ENCODE measurements around the gene CTSL.

Gene CTSL

DNA sequence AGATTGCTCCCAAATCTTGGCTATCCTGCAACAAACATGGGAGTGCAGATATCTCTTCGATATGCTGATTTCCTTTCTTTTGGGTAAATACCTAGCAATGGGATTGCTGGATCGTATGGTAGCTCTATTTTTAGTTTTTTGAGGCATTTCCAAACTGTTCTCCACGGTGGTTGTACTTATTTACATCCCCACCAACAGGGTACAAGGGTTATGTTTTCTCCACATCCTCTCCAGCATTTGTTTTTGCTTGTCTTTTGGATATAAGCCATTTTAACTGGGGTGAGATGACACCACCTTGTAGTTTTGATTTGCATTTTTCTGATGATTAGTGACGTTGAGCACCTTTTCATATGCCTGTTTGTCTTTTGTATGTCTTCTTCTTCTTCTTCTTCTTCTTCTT is 20.3 kb downstream of the CTSL start:
- TF ChIP-seq CTCF (IDR thresholded peaks at IDR 0.05; ENCODE audit: unreplicated experiment in 3 of 3): no peak
- Mint-ChIP-seq H3K4me3 (no peak overlapping the region), H3K27ac (no peak overlapping the region), H3K4me1 (peaks cover 9% of the 10 kb centered on the region), H3K9me3 (peaks cover 8% of the 10 kb centered on the region), H3K27me3 (ENCODE audit: low read depth) (peaks cover 3% of the 10 kb centered on the region), H3K36me3 (ENCODE audit: low read depth) (no peaks in the 10 kb centered on the region)

DNA sequence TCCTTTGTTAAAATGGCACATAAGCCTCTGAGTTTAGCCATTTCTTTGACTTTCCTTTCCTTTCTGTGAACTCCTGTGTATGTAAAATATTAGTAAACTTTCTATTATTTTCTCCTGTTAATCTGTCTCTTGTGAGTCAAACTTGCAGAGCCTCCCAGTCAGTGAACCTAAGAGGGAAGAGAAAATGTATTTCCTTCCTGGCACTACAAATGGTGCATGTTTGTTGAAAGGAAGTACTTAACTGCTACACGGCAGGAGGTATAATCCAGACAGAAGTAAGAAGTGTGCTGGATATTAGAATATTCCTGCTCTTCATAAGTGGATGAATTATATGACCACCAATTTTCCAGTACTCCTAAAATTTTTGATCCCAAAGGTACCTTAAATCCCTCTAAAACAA is 23.0 kb downstream of the CTSL start:
- Mint-ChIP-seq H3K4me3 (no peak overlapping the region), H3K36me3 (ENCODE audit: low read depth) (no peaks in the 10 kb centered on the region), H3K9me3 (peaks cover 9% of the 10 kb centered on the region), H3K27ac (peak overlapping the region in 1 of 3 experiments; percentile 6), H3K27me3 (ENCODE audit: low read depth) (peaks cover 7% of the 10 kb centered on the region), H3K4me1 (no peaks in the 10 kb centered on the region)
- TF ChIP-seq CTCF (IDR thresholded peaks at IDR 0.05; ENCODE audit: unreplicated experiment in 3 of 3): no peak

DNA sequence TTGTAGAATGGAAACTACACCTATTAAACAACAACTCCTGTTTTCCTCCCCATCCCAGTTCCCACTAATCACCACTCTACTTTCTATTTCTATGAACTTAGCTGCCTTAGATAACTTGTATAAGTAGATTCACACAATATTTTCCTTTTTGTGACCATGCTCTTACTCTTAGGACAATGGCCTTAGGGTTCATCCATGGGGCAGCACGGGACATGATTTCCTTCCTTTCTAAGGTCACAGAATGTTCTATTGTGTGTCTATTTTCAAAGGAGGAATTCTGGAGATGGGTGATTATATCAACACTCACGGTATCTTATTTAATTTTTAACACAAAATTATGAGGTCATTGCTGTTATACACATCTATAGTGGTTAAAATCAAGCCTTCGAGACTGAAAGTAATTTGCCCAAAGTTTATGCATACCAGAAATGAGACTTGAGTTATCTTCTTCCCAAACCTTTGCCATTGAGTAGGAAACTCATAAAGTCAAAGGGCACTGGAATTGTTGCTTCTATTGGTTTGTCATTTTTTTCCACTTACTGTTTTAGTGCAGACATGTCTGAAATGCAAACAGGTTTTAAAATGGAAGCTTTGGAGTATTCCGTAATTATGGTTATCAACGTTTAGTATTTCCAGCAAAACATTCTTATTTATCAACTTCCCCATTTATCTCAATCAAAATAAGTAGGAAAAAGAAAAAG is 23.6 kb downstream of the CTSL start:
- no peak overlapping the region for H3K4me3 Mint-ChIP-seq
- peaks cover 9% of the 10 kb centered on the region for H3K9me3 Mint-ChIP-seq
- TF ChIP-seq CTCF (IDR thresholded peaks at IDR 0.05; ENCODE audit: unreplicated experiment in 3 of 3): no peak
- no peaks in the 10 kb centered on the region for H3K4me1 Mint-ChIP-seq
- no peaks in the 10 kb centered on the region for H3K36me3 Mint-ChIP-seq (ENCODE audit: low read depth)
- no peak overlapping the region for H3K27ac Mint-ChIP-seq
- H3K27me3 Mint-ChIP-seq (ENCODE audit: low read depth): peaks cover 7% of the 10 kb centered on the region

DNA sequence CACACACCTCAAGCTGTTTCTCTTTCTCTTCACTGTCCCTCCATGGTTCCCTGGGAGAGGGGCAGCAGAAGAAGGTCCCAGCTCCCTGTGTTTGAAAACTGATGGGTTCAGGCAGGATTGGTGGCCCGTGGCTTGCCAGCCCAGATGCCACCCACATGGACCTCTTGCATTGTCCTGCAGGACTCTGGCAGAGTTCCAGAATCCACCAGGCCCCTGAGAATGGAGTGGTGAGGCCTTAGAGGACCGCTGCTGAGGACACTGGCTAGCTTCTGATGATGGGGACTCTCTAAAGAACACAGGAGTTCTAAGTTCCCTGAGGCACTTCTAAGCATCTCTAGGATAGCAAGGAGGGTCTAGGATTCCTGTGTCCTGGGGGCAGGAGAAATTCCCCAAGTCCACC is 24.8 kb downstream of the CTSL start:
- Mint-ChIP-seq H3K4me3 (no peak overlapping the region), H3K27me3 (ENCODE audit: low read depth) (peaks cover 7% of the 10 kb centered on the region), H3K36me3 (ENCODE audit: low read depth) (no peaks in the 10 kb centered on the region), H3K27ac (no peak overlapping the region), H3K4me1 (no peaks in the 10 kb centered on the region), H3K9me3 (peaks cover 13% of the 10 kb centered on the region)
- no peak for TF ChIP-seq CTCF (IDR thresholded peaks at IDR 0.05; ENCODE audit: unreplicated experiment in 3 of 3)

- Mint-ChIP-seq H3K27me3 (ENCODE audit: low read depth) (peaks cover 7% of the 10 kb centered on the region), H3K4me1 (no peaks in the 10 kb centered on the region), H3K36me3 (ENCODE audit: low read depth) (no peaks in the 10 kb centered on the region), H3K4me3 (no peak overlapping the region), H3K27ac (no peak overlapping the region), H3K9me3 (peaks cover 13% of the 10 kb centered on the region)
- TF ChIP-seq CTCF (IDR thresholded peaks at IDR 0.05; ENCODE audit: unreplicated experiment in 3 of 3): no peak
Measured at GRCh38 chr9:87751423-87751822, 25.5 kb downstream of the CTSL start.

DNA sequence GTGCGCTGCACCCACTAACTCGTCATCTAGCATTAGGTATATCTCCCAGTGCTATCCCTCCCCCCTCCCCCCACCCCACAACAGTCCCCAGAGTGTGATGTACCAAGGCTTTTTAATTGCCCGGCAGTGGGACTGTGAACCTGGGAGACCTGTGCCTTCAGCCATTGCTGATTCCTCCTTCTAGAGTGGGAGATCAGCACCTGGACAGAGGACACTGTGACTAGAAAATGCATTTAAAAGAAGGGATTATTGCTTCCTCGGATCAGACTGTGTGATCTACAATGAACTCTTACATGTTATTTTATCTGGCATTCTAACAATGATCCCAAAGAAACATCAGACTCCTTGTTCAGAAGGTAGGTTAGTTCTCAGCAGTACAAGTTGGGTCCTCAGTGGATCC is 25.9 kb downstream of the CTSL start:
- H3K36me3 Mint-ChIP-seq (ENCODE audit: low read depth): no peaks in the 10 kb centered on the region
- no peaks in the 10 kb centered on the region for H3K4me1 Mint-ChIP-seq
- no peak overlapping the region for H3K27ac Mint-ChIP-seq
- no peak for TF ChIP-seq CTCF (IDR thresholded peaks at IDR 0.05; ENCODE audit: unreplicated experiment in 3 of 3)
- no peak overlapping the region for H3K4me3 Mint-ChIP-seq
- peaks cover 7% of the 10 kb centered on the region for H3K27me3 Mint-ChIP-seq (ENCODE audit: low read depth)
- H3K9me3 Mint-ChIP-seq: peaks cover 13% of the 10 kb centered on the region
